Measurements from ENCODE around the gene ATRX.
"Not testable (repeated sequence)": the region's sequence is repeated elsewhere in the genome, so short reads cannot be mapped to it uniquely, and the experiment has no call there.

The ATRX gene

GRCh38 chrX:77691916-77692315 is 94.1 kb downstream of the ATRX start:
- Histone ChIP-seq H3K4me1 (ENCODE audit: control insufficient read depth, insufficient read depth, low read length, poor library complexity, severe bottlenecking) (no peaks in the 10 kb centered on the region), H3K27me3 (replicated peaks; ENCODE audit: control insufficient read depth, insufficient read depth, low read length, poor library complexity, severe bottlenecking) (no peaks in the 10 kb centered on the region), H3K9me3 (ENCODE audit: control insufficient read depth, low read length) (no peaks in the 10 kb centered on the region), H3K4me3 (ENCODE audit: insufficient read depth, low read depth, low read length, poor library complexity, severe bottlenecking) (no peak overlapping the region), H3K27ac (ENCODE audit: insufficient read depth, low read length, poor library complexity, severe bottlenecking) (no peak overlapping the region), H3K36me3 (ENCODE audit: control insufficient read depth, insufficient read depth, low read length) (peaks cover 6% of the 10 kb centered on the region)
- no peak for DNase-seq

GRCh38 chrX:77689376-77689775 is 96.6 kb downstream of the ATRX start:
- no peaks in the 10 kb centered on the region for H3K27me3 ChIP-seq (replicated peaks; ENCODE audit: control insufficient read depth, insufficient read depth, low read length, poor library complexity, severe bottlenecking)
- H3K36me3 ChIP-seq (ENCODE audit: control insufficient read depth, insufficient read depth, low read length) = peaks cover 6% of the 10 kb centered on the region
- no peak overlapping the region for H3K27ac ChIP-seq (ENCODE audit: insufficient read depth, low read length, poor library complexity, severe bottlenecking)
- H3K9me3 ChIP-seq (ENCODE audit: control insufficient read depth, low read length) = no peaks in the 10 kb centered on the region
- H3K4me1 ChIP-seq (ENCODE audit: control insufficient read depth, insufficient read depth, low read length, poor library complexity, severe bottlenecking) = no peaks in the 10 kb centered on the region
- no peak for DNase-seq
- no peak overlapping the region for H3K4me3 ChIP-seq (ENCODE audit: insufficient read depth, low read depth, low read length, poor library complexity, severe bottlenecking)

- H3K36me3 ChIP-seq (ENCODE audit: control insufficient read depth, insufficient read depth, low read length); H3K27me3 ChIP-seq (replicated peaks; ENCODE audit: control insufficient read depth, insufficient read depth, low read length, poor library complexity, severe bottlenecking); H3K4me1 ChIP-seq (ENCODE audit: control insufficient read depth, insufficient read depth, low read length, poor library complexity, severe bottlenecking); H3K27ac ChIP-seq (ENCODE audit: insufficient read depth, low read length, poor library complexity, severe bottlenecking); DNase-seq; H3K9me3 ChIP-seq (ENCODE audit: control insufficient read depth, low read length); H3K4me3 ChIP-seq (ENCODE audit: insufficient read depth, low read depth, low read length, poor library complexity, severe bottlenecking): not testable (repeated sequence)
These were observed 100.3 kb downstream of the ATRX start for GRCh38 chrX:77685683-77686082.

GRCh38 chrX:77679144-77679543 is 106.9 kb downstream of the ATRX start:
- Histone ChIP-seq H3K36me3 (ENCODE audit: control insufficient read depth, insufficient read depth, low read length) (no peaks in the 10 kb centered on the region), H3K27ac (ENCODE audit: insufficient read depth, low read length, poor library complexity, severe bottlenecking) (no peak overlapping the region), H3K9me3 (ENCODE audit: control insufficient read depth, low read length) (no peaks in the 10 kb centered on the region), H3K27me3 (replicated peaks; ENCODE audit: control insufficient read depth, insufficient read depth, low read length, poor library complexity, severe bottlenecking) (no peaks in the 10 kb centered on the region), H3K4me1 (ENCODE audit: control insufficient read depth, insufficient read depth, low read length, poor library complexity, severe bottlenecking) (no peaks in the 10 kb centered on the region), H3K4me3 (ENCODE audit: insufficient read depth, low read depth, low read length, poor library complexity, severe bottlenecking) (no peak overlapping the region)
- DNase-seq = no peak

- DNase-seq = no peak
- H3K4me3 ChIP-seq (ENCODE audit: insufficient read depth, low read depth, low read length, poor library complexity, severe bottlenecking) = no peak overlapping the region
These were observed 110.0 kb downstream of the ATRX start for GRCh38 chrX:77675986-77676385.

DNA sequence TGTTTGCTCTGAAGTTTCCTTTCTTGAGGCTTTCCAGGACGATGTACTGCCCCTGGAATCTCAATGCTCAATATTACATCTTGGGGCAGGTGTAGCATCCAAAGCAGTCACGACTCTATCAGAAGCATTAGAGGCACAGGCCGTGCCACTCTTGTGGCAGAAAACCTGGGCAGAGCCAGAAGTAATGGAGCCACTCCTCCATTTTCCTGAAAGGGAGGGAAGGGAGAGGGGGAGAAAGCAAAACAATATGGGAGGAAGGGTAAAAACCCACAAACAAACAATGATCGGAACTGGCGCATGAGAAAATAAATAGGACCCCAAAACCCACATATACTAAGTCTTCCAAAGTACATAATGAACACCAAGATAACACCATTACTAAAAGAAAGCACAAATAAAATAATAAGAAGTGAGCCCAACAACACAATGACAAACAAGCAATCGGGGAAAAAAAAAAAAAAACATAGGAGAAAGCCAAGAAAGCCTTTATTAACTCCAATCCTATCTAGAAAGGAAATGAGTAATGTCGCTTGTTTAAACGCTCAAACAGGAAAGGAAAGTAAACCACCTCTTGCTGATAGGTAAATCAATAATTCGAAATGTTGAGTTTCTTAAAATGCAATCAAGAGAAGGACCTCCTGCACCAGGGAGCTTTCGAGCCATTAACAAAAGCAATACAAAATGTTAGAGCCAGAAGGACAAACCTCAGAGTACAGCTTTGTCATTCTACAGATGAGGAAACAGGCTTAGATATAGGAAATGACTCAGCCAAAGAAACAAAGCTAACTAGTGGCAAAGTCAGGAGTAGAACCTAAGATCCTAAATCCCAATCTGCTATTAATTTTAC is 117.4 kb downstream of the ATRX start:
- Histone ChIP-seq H3K27me3 (replicated peaks; ENCODE audit: control insufficient read depth, insufficient read depth, low read length, poor library complexity, severe bottlenecking) (no peaks in the 10 kb centered on the region), H3K36me3 (ENCODE audit: control insufficient read depth, insufficient read depth, low read length) (no peaks in the 10 kb centered on the region), H3K4me3 (ENCODE audit: insufficient read depth, low read depth, low read length, poor library complexity, severe bottlenecking) (no peak overlapping the region), H3K27ac (ENCODE audit: insufficient read depth, low read length, poor library complexity, severe bottlenecking) (no peak overlapping the region), H3K9me3 (ENCODE audit: control insufficient read depth, low read length) (no peaks in the 10 kb centered on the region), H3K4me1 (ENCODE audit: control insufficient read depth, insufficient read depth, low read length, poor library complexity, severe bottlenecking) (no peaks in the 10 kb centered on the region)
- DNase-seq = no peak

More at GRCh38 chrX:77675986-77676385, 110.0 kb downstream of the ATRX start:
- H3K9me3 ChIP-seq (ENCODE audit: control insufficient read depth, low read length) = no peaks in the 10 kb centered on the region
- H3K27ac ChIP-seq (ENCODE audit: insufficient read depth, low read length, poor library complexity, severe bottlenecking) = no peak overlapping the region
- no peaks in the 10 kb centered on the region for H3K36me3 ChIP-seq (ENCODE audit: control insufficient read depth, insufficient read depth, low read length)
- no peaks in the 10 kb centered on the region for H3K4me1 ChIP-seq (ENCODE audit: control insufficient read depth, insufficient read depth, low read length, poor library complexity, severe bottlenecking)
- H3K27me3 ChIP-seq (replicated peaks; ENCODE audit: control insufficient read depth, insufficient read depth, low read length, poor library complexity, severe bottlenecking) = no peaks in the 10 kb centered on the region

DNA sequence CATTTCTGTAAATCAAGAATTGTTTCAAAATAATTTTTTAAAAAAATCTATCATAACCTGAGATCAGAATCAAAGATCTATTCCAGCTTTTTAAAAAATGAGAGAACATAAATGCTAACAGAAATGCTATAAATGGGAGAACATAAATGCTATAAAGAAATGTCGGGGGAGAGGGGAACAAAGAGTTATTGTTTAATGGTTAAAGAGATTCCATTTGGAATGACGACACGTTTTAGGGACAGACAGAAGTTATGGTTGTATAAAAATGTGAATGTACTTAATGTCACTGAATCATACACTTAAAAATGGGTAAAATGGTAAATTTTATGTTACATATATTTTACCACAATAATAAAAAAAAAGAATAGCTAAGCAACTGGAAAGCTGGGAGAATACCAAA is 127.1 kb downstream of the ATRX start:
- H3K9me3 ChIP-seq (ENCODE audit: control insufficient read depth, low read length) = no peaks in the 10 kb centered on the region
- no peak overlapping the region for H3K27ac ChIP-seq (ENCODE audit: insufficient read depth, low read length, poor library complexity, severe bottlenecking)
- no peaks in the 10 kb centered on the region for H3K4me1 ChIP-seq (ENCODE audit: control insufficient read depth, insufficient read depth, low read length, poor library complexity, severe bottlenecking)
- no peak overlapping the region for H3K4me3 ChIP-seq (ENCODE audit: insufficient read depth, low read depth, low read length, poor library complexity, severe bottlenecking)
- H3K36me3 ChIP-seq (ENCODE audit: control insufficient read depth, insufficient read depth, low read length) = no peaks in the 10 kb centered on the region
- H3K27me3 ChIP-seq (replicated peaks; ENCODE audit: control insufficient read depth, insufficient read depth, low read length, poor library complexity, severe bottlenecking) = no peaks in the 10 kb centered on the region
- no peak for DNase-seq

GRCh38 chrX:77652095-77652494 is 133.9 kb downstream of the ATRX start:
- no peak for DNase-seq
- no peaks in the 10 kb centered on the region for H3K27me3 ChIP-seq (replicated peaks; ENCODE audit: control insufficient read depth, insufficient read depth, low read length, poor library complexity, severe bottlenecking)
- no peak overlapping the region for H3K4me3 ChIP-seq (ENCODE audit: insufficient read depth, low read depth, low read length, poor library complexity, severe bottlenecking)
- no peaks in the 10 kb centered on the region for H3K9me3 ChIP-seq (ENCODE audit: control insufficient read depth, low read length)
- H3K36me3 ChIP-seq (ENCODE audit: control insufficient read depth, insufficient read depth, low read length) = no peaks in the 10 kb centered on the region
- H3K27ac ChIP-seq (ENCODE audit: insufficient read depth, low read length, poor library complexity, severe bottlenecking) = no peak overlapping the region
- H3K4me1 ChIP-seq (ENCODE audit: control insufficient read depth, insufficient read depth, low read length, poor library complexity, severe bottlenecking) = no peaks in the 10 kb centered on the region

- no peak overlapping the region for H3K27ac ChIP-seq (ENCODE audit: insufficient read depth, low read length, poor library complexity, severe bottlenecking)
- H3K36me3 ChIP-seq (ENCODE audit: control insufficient read depth, insufficient read depth, low read length) = peaks cover 4% of the 10 kb centered on the region
- H3K4me3 ChIP-seq (ENCODE audit: insufficient read depth, low read depth, low read length, poor library complexity, severe bottlenecking) = no peak overlapping the region
- no peak for DNase-seq
- H3K4me1 ChIP-seq (ENCODE audit: control insufficient read depth, insufficient read depth, low read length, poor library complexity, severe bottlenecking) = no peaks in the 10 kb centered on the region
- no peaks in the 10 kb centered on the region for H3K27me3 ChIP-seq (replicated peaks; ENCODE audit: control insufficient read depth, insufficient read depth, low read length, poor library complexity, severe bottlenecking)
- H3K9me3 ChIP-seq (ENCODE audit: control insufficient read depth, low read length) = no peaks in the 10 kb centered on the region
These were observed 145.3 kb downstream of the ATRX start for GRCh38 chrX:77640702-77641101.

GRCh38 chrX:77639820-77640219 is 146.2 kb downstream of the ATRX start:
- H3K9me3 ChIP-seq (ENCODE audit: control insufficient read depth, low read length) = no peaks in the 10 kb centered on the region
- no peaks in the 10 kb centered on the region for H3K4me1 ChIP-seq (ENCODE audit: control insufficient read depth, insufficient read depth, low read length, poor library complexity, severe bottlenecking)
- no peaks in the 10 kb centered on the region for H3K36me3 ChIP-seq (ENCODE audit: control insufficient read depth, insufficient read depth, low read length)
- no peak overlapping the region for H3K27ac ChIP-seq (ENCODE audit: insufficient read depth, low read length, poor library complexity, severe bottlenecking)
- no peak overlapping the region for H3K4me3 ChIP-seq (ENCODE audit: insufficient read depth, low read depth, low read length, poor library complexity, severe bottlenecking)
- no peaks in the 10 kb centered on the region for H3K27me3 ChIP-seq (replicated peaks; ENCODE audit: control insufficient read depth, insufficient read depth, low read length, poor library complexity, severe bottlenecking)
- DNase-seq = no peak

All from effector memory CD4-positive, alpha-beta T cell (primary cell).